Measurements from ENCODE around the gene ZFYVE27.

Gene ZFYVE27

DNA sequence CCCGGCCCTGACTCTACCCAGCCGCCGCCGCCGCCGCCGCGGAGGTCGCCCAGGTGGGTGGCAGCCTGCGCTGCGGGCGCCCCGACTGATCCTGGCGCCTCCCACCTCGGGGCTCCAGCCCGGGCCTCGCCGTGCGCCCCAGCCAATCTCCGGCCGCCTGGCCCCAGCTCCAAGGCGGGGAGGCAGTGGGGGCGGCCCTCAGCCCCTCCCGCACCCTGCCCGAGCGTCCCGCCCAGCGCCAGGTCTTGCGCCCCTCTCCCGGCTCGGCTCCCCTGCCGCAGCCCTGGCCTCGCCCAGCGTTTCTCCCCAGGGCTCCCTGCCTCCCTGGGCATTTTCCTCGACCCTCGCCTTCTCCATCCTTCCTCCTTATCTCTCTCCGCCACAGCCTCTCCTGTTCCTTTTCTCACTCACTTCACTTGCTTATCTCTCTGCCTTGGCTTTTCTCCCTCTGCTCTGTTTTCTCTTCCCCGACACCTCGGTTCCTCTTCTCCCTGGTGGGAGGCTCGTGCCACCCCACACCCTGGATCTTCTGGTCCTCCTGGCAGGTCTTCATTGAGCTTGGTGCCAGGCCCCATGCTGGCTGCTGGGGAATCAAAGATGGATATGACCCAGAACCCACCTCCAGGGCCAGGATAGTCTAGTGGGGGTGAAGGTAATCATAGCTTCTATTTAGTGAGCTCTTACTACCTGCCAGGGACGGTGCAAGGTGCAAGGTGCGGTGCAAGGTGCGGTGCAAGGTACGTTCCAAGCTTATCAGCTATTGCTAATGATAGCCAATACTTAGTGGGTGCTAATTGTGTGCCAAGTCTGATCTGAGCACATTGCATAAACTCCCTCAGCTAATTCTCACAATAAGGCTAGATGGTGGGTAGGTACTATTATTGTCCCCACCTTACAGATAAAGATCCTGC is 35.2 kb downstream of the ZFYVE27 start, which contains the start of gene SFRP5:
Gene SFRP5 (minus strand): TSS at position 87 of the 911 bp plus-strand sequence. CDS start 166 bp downstream, outside the sequence.
- H2AFZ ChIP-seq (ENCODE audit: low read depth, low read length): no peak within 1 kb of the TSS
- H3K36me3 ChIP-seq (replicated peaks; ENCODE audit: low read depth, low read length): no peaks in the 10 kb centered on the region
- H3K4me3 ChIP-seq (ENCODE audit: low read length): no peak within 1 kb of the TSS
- no peak for TF ChIP-seq EZH2phosphoT487 (IDR thresholded peaks at IDR 0.05; ENCODE audit: low read depth)
- TF ChIP-seq, protein P1, sequence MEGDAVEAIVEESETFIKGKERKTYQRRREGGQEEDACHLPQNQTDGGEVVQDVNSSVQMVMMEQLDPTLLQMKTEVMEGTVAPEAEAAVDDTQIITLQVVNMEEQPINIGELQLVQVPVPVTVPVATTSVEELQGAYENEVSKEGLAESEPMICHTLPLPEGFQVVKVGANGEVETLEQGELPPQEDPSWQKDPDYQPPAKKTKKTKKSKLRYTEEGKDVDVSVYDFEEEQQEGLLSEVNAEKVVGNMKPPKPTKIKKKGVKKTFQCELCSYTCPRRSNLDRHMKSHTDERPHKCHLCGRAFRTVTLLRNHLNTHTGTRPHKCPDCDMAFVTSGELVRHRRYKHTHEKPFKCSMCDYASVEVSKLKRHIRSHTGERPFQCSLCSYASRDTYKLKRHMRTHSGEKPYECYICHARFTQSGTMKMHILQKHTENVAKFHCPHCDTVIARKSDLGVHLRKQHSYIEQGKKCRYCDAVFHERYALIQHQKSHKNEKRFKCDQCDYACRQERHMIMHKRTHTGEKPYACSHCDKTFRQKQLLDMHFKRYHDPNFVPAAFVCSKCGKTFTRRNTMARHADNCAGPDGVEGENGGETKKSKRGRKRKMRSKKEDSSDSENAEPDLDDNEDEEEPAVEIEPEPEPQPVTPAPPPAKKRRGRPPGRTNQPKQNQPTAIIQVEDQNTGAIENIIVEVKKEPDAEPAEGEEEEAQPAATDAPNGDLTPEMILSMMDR (IDR thresholded peaks at IDR 0.05; ENCODE audit: low read depth, low read length): no peak
- H3K4me2 ChIP-seq (ENCODE audit: low read length): no peak within 1 kb of the TSS
- H4K20me1 ChIP-seq (ENCODE audit: insufficient read depth, low read length): no peaks in the 10 kb centered on the region
- H3K79me2 ChIP-seq (ENCODE audit: low read length): no peaks in the 10 kb centered on the region
- H3K9ac ChIP-seq (ENCODE audit: low read length): no peak within 1 kb of the TSS
- H3K4me1 ChIP-seq (ENCODE audit: low read length): no peaks in the 10 kb centered on the region
- no peaks in the 10 kb centered on the region for H3K27me3 ChIP-seq (ENCODE audit: low read depth, low read length)
- H3K27ac ChIP-seq (ENCODE audit: low read length): no peak within 1 kb of the TSS
- no peaks in the 10 kb centered on the region for H3K9me3 ChIP-seq (ENCODE audit: insufficient read depth, low read length)

DNA sequence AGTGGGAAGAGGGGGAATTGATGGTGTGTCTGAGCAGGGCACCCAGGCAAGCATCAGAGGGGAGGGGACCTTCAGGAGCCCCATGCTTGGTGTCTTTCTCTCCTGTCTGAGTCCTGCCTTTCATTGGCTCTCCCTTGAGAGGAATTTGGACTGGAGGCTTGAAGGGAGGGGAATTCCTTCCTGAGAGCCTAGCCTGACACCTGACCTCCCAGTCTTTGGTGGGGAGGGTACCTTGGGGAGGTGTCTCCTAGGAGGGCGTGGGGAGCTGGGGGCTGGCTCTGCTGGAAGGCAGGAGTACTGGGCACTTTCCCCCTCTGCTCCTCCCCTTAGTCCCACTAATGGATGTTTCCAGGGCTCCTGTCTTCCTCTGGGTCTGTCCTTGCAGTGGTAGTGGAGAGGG is 36.2 kb downstream of the ZFYVE27 start:
- H3K27ac ChIP-seq (ENCODE audit: low read length): no peak overlapping the region
- H3K9me3 ChIP-seq (ENCODE audit: insufficient read depth, low read length): no peaks in the 10 kb centered on the region
- H3K9ac ChIP-seq (ENCODE audit: low read length): no peak overlapping the region
- no peaks in the 10 kb centered on the region for H3K36me3 ChIP-seq (replicated peaks; ENCODE audit: low read depth, low read length)
- no peak overlapping the region for H3K4me3 ChIP-seq (ENCODE audit: low read length)
- H3K4me1 ChIP-seq (ENCODE audit: low read length): no peaks in the 10 kb centered on the region
- H2AFZ ChIP-seq (ENCODE audit: low read depth, low read length): no peak overlapping the region
- TF ChIP-seq, protein P1 (IDR thresholded peaks at IDR 0.05; ENCODE audit: low read depth, low read length): no peak
- no peak for TF ChIP-seq EZH2phosphoT487 (IDR thresholded peaks at IDR 0.05; ENCODE audit: low read depth)
- no peaks in the 10 kb centered on the region for H3K27me3 ChIP-seq (ENCODE audit: low read depth, low read length)
- H3K4me2 ChIP-seq (ENCODE audit: low read length): no peak overlapping the region
- no peaks in the 10 kb centered on the region for H4K20me1 ChIP-seq (ENCODE audit: insufficient read depth, low read length)
- H3K79me2 ChIP-seq (ENCODE audit: low read length): no peaks in the 10 kb centered on the region

DNA sequence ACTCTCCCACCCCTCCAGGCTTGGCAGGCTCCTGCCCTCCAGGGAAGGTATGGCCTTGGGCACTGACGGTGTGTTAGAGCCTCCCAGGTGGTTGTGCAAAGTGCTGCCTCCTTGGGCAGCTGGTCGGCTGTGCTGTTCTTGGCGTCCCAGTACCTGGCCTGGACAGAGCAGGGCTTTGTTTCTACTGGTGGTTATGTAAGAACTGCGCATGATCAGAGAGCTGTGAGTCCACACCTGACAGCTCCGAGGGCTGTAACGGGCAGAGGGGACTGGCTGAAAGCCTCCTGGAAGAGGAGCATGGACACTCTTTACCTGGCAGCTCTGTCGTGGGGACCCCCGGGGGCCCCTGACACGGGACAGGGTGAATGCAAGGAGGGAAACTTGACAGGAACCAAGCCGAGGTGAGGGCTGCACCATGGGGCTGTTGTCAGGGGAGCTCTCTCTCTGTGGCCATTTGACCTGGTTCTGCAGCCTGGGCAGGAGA is 37.9 kb downstream of the ZFYVE27 start:
- Histone ChIP-seq H3K4me2 (ENCODE audit: low read length) (no peak overlapping the region), H3K27me3 (ENCODE audit: low read depth, low read length) (no peaks in the 10 kb centered on the region), H3K4me1 (ENCODE audit: low read length) (no peaks in the 10 kb centered on the region), H3K9ac (ENCODE audit: low read length) (no peak overlapping the region), H4K20me1 (ENCODE audit: insufficient read depth, low read length) (no peaks in the 10 kb centered on the region), H3K4me3 (ENCODE audit: low read length) (no peak overlapping the region), H3K79me2 (ENCODE audit: low read length) (no peaks in the 10 kb centered on the region), H2AFZ (ENCODE audit: low read depth, low read length) (no peak overlapping the region), H3K27ac (ENCODE audit: low read length) (no peak overlapping the region), H3K36me3 (replicated peaks; ENCODE audit: low read depth, low read length) (no peaks in the 10 kb centered on the region), H3K9me3 (ENCODE audit: insufficient read depth, low read length) (no peaks in the 10 kb centered on the region)
- TF ChIP-seq, protein P1 (IDR thresholded peaks at IDR 0.05; ENCODE audit: low read depth, low read length): no peak
- no peak for TF ChIP-seq EZH2phosphoT487 (IDR thresholded peaks at IDR 0.05; ENCODE audit: low read depth)

DNA sequence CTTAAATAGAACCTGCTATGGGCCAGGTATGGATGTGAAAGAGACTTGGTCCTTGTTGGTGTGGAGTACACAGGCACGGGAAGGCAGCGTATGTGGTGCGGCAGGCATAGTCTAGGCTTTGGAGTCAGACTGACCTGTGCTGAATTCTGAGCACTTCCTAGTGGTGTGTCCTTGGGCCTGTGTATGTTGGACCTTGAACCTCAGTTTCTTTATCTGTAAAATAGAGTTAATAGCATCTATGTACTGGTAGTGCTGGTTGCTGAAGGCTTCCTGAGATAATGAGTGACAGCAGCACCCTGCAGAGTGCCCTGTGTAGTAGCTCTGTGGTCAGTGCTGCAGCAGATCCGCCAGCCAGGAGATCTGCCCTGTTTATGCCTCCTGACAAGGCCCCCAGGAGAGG is 40.2 kb downstream of the ZFYVE27 start:
- Histone ChIP-seq H3K4me3 (ENCODE audit: low read length) (no peak overlapping the region), H3K4me1 (ENCODE audit: low read length) (no peaks in the 10 kb centered on the region), H3K27ac (ENCODE audit: low read length) (no peak overlapping the region), H3K79me2 (ENCODE audit: low read length) (no peaks in the 10 kb centered on the region), H3K9ac (ENCODE audit: low read length) (no peak overlapping the region), H3K4me2 (ENCODE audit: low read length) (no peak overlapping the region), H3K9me3 (ENCODE audit: insufficient read depth, low read length) (no peaks in the 10 kb centered on the region), H3K27me3 (ENCODE audit: low read depth, low read length) (no peaks in the 10 kb centered on the region), H4K20me1 (ENCODE audit: insufficient read depth, low read length) (no peaks in the 10 kb centered on the region), H3K36me3 (replicated peaks; ENCODE audit: low read depth, low read length) (no peaks in the 10 kb centered on the region), H2AFZ (ENCODE audit: low read depth, low read length) (no peak overlapping the region)
- no peak for TF ChIP-seq EZH2phosphoT487 (IDR thresholded peaks at IDR 0.05; ENCODE audit: low read depth)
- TF ChIP-seq, protein P1 (IDR thresholded peaks at IDR 0.05; ENCODE audit: low read depth, low read length): no peak
